HepG2 (cell line): ENCODE results near the gene SPAG9. TPM values are rescaled to one million over a fixed set of nuclear protein-coding genes. Genes with fewer than 3 reads are reported as not detected.

Source experiments
- BCL6 ChIP-seq: IDR thresholded peaks from 2 replicates; pipeline ENCODE4 v1.6.1; 2016; ENCODE audit warnings: missing genetic modification reagents, missing compliant biosample characterization
- CAMTA2 ChIP-seq: sonication (generic); formaldehyde crosslinking; IDR thresholded peaks from 2 replicates; pipeline ENCODE4 v1.4.0; 2020; ENCODE audit warnings: mild to moderate bottlenecking, missing genetic modification reagents, borderline replicate concordance
- HDAC6 ChIP-seq: fragments of 200-600 bp; sonication (generic); IDR thresholded peaks from 2 replicates; pipeline ENCODE4 v1.7.0; 2017; ENCODE audit warnings: mild to moderate bottlenecking, antibody characterized with exemption, low read length, low read depth
- MED13 ChIP-seq: sonication (generic); formaldehyde crosslinking; IDR thresholded peaks from 2 replicates; pipeline ENCODE4 v1.5.0; 2020; ENCODE audit warnings: missing genetic modification reagents
- PHF5A ChIP-seq: IDR thresholded peaks from one replicate; pipeline ENCODE4 v1.6.1; 2018; ENCODE audit warnings: low read depth, missing genetic modification reagents; ENCODE audit not compliant: unreplicated experiment
- PPARG ChIP-seq: conservative IDR thresholded peaks from 2 replicates; pipeline ENCODE4 v1.6.1; 2016; ENCODE audit warnings: missing biosample characterization, missing genetic modification reagents
- RNF219 ChIP-seq: sonication (generic); formaldehyde crosslinking; IDR thresholded peaks from 2 replicates; pipeline ENCODE4 v1.5.0; 2020; ENCODE audit warnings: mild to moderate bottlenecking, missing genetic modification reagents
- SMAD9 ChIP-seq: sonication (generic); formaldehyde crosslinking; IDR thresholded peaks from 2 replicates; pipeline ENCODE4 v1.5.1; 2020; ENCODE audit warnings: mild to moderate bottlenecking, missing genetic modification reagents
- SMC3 ChIP-seq: IDR thresholded peaks from 2 replicates; pipeline ENCODE4 v1.6.1; 2011; ENCODE audit warnings: low read length, improper control_type of control experiment
- THAP8 ChIP-seq: sonication (generic); formaldehyde crosslinking; IDR thresholded peaks from 2 replicates; pipeline ENCODE4 v1.5.1; 2020; ENCODE audit warnings: missing genetic modification reagents, mild to moderate bottlenecking, borderline replicate concordance
- THRA ChIP-seq: sonication (generic); formaldehyde crosslinking; IDR thresholded peaks from 2 replicates; pipeline ENCODE4 v1.4.0; 2020; ENCODE audit warnings: missing genetic modification reagents, borderline replicate concordance
- TIGD3 ChIP-seq: sonication (generic); formaldehyde crosslinking; IDR thresholded peaks from 2 replicates; pipeline ENCODE4 v1.5.1; 2020; ENCODE audit warnings: mild to moderate bottlenecking, missing genetic modification reagents, borderline replicate concordance
- ZNF230 ChIP-seq: sonication (generic); formaldehyde crosslinking; IDR thresholded peaks from 2 replicates; pipeline ENCODE4 v1.4.0; 2020; ENCODE audit warnings: mild to moderate bottlenecking, missing genetic modification reagents
- ZNF687 ChIP-seq: sonication (generic); formaldehyde crosslinking; IDR thresholded peaks from 2 replicates; pipeline ENCODE4 v1.5.1; 2020; ENCODE audit warnings: mild to moderate bottlenecking, missing genetic modification reagents, moderate library complexity
- ZNF775 ChIP-seq: sonication (generic); formaldehyde crosslinking; IDR thresholded peaks from 2 replicates; pipeline ENCODE4 v1.4.0; 2020; ENCODE audit warnings: missing genetic modification reagents, mild to moderate bottlenecking, moderate library complexity, borderline replicate concordance
- ZNF83 ChIP-seq: sonication (generic); formaldehyde crosslinking; IDR thresholded peaks from 2 replicates; pipeline ENCODE4 v1.4.0; 2020; ENCODE audit warnings: missing genetic modification reagents, mild to moderate bottlenecking, borderline replicate concordance
- ZSCAN12 ChIP-seq: sonication (generic); formaldehyde crosslinking; IDR thresholded peaks from 2 replicates; pipeline ENCODE4 v1.9.0; 2021; ENCODE audit warnings: mild to moderate bottlenecking, missing genetic modification reagents
- polyA plus RNA-seq, 8 experiments: library from polyadenylated mRNA; depleted of rRNA in 3 of 8; stranded (reverse) in 7 of 8; unstranded in 1 of 8; fragments of >200 nt; fragmentation: Illumina TruSeq in 4 of 8; extraction: Trizol in 4 of 8; gene quantifications; 2 replicates each; pipeline versions ENCODE4 v1.2.1 to v1.2.3, GENCODE V29; 2011 to 2016; ENCODE audit warnings: low read depth in 4 of 8, missing spikeins in 1 of 8, mixed read lengths in 1 of 8; ENCODE audit not compliant: insufficient read depth in 1 of 8
- total RNA-seq, 5 experiments: library from RNA; depleted of rRNA; stranded (reverse); fragments of >200 nt; fragmentation: Illumina TruSeq; extraction: Trizol; gene quantifications; 2 replicates each; pipeline ENCODE4 v1.2.3, GENCODE V29; 2016; ENCODE audit warnings: low read depth in 1 of 5

The SPAG9 gene
- total and polyA plus RNA-seq, 2 of the 13 experiments (the other 11 are each of a cell fraction or from before 2014, with no cell fraction given): 43.2 to 78.6 TPM

GRCh38 chr17:50949989-50950877, 170.4 kb downstream of the SPAG9 start (continued):
- TF ChIP-seq RNF219 (CRISPR knock-in tag) (no peak), THAP8 (CRISPR knock-in tag) (no peak), TIGD3 (CRISPR knock-in tag) (no peak), SMC3 (peak; percentile 79), SMAD9 (CRISPR knock-in tag) (peak; percentile 86; the same call in 1 of the 2 replicates), PPARG (CRISPR knock-in tag) (peak; percentile 77; the same call in 1 of the 2 replicates), MED13 (0 out of 2 replicates have a peak, but pooled peaks have one; percentile 47), BCL6 (CRISPR knock-in tag) (peak; percentile 53), HDAC6 (no peak), PHF5A (CRISPR knock-in tag) (peak; percentile 89), ZNF775 (CRISPR knock-in tag) (no peak), ZNF687 (CRISPR knock-in tag) (peak; percentile 94), THRA (CRISPR knock-in tag) (peak; percentile 77; the same call in 1 of the 2 replicates), ZNF83 (0 out of 2 replicates have a peak, but pooled peaks have one; percentile 21), CAMTA2 (CRISPR knock-in tag) (0 out of 2 replicates have a peak, but pooled peaks have one; percentile 29), ZNF230 (CRISPR knock-in tag) (no peak; the same call in none of the 2 replicates), ZSCAN12 (CRISPR knock-in tag) (no peak)
